Measurements from ENCODE around the gene SOX6. TPM values are rescaled to one million over a fixed set of nuclear protein-coding genes. Genes with fewer than 3 reads are reported as not detected.

The SOX6 gene
- total and polyA plus RNA-seq, 2 of the 13 experiments (the other 11 are each of a cell fraction or from before 2014, with no cell fraction given): 2.6 to 11.2 TPM

DNA sequence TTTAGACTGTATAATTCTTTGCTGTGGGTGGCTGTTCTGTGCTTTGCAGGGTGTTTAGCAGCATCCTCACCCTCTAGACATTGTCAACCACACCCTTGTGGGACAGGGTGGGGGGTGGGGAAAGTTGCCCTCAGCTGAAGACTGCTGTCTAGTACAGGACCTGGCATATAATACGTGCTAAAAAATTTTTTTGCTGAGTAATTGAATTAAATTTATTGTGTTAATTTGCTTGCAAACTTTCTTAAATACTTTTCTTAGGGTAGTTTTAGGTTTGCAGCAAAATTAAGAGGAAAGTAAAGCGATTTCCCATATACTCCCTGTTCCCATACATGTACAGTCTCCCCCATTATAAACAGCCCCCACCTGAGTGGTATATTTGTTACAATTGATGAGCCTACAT lies 268.5 kb downstream of the SOX6 start:
- in situ Hi-C loops (cut with HindIII; ENCODE audit: extremely low pct_ligation_motif_present, low pct_unique_long_range_greater_than_20kb): no loop called here
- ATAC-seq: no peak
- WGBS (ENCODE audit: low lambda C conversion rate): 19% methylated on average over 2 of the region's 2 CpGs
- no TSS peak for BruUV-seq (replicated peaks)
- H3K4me3 ChIP-seq (replicated peaks in 1 of 3; ENCODE audit: insufficient read depth in 1 of 3, low read depth in 2 of 3, low read length in 3 of 3): no peak overlapping the region
- H3K9me3 ChIP-seq (ENCODE audit: low read length): no peaks in the 10 kb centered on the region
- TF ChIP-seq MAFK (conservative IDR thresholded peaks at IDR 0.05 in 1 of 2, IDR thresholded peaks at IDR 0.05 in 1 of 2; ENCODE audit: low read length in 2 of 2): peak; percentile 37 to 58; a peak in 2 of 4 replicates
- peak; percentile 45 for TF ChIP-seq MAFF (IDR thresholded peaks at IDR 0.05; ENCODE audit: low read depth, low read length)
- no peak for TF ChIP-seq ZBTB43 (CRISPR knock-in tag; conservative IDR thresholded peaks at IDR 0.05)
- H3K36me3 ChIP-seq (replicated peaks in 1 of 2; ENCODE audit: control insufficient read depth in 1 of 2, insufficient read depth in 2 of 2, low read length in 2 of 2): no peaks in the 10 kb centered on the region
- ChIA-PET POLR2A (no interaction called here), CTCF (ENCODE audit: low intra/inter-chr PET ratio, low total read pairs) (no interaction called here)
- no peak for DNase-seq (ENCODE audit: low spot score)
- no peak overlapping the region for H3K4me2 ChIP-seq (ENCODE audit: low read depth, low read length)
- H3K4me1 ChIP-seq (ENCODE audit: insufficient read depth, low read length): peaks cover 6% of the 10 kb centered on the region
- no peak for FAIRE-seq
- H3K9ac ChIP-seq (ENCODE audit: insufficient read depth, low read depth, low read length): no peak overlapping the region
- H3K27me3 ChIP-seq (ENCODE audit: control insufficient read depth in 1 of 2, insufficient read depth in 2 of 2, low read length in 2 of 2): no peaks in the 10 kb centered on the region
- H3K27ac ChIP-seq (ENCODE audit: extremely low read length, insufficient read depth, low read length): no peak overlapping the region
- H3K79me2 ChIP-seq (ENCODE audit: insufficient read depth, low read length): no peaks in the 10 kb centered on the region
- H2AFZ ChIP-seq (ENCODE audit: low read length): no peak overlapping the region
- H4K20me1 ChIP-seq (ENCODE audit: insufficient read depth, low read length): no peaks in the 10 kb centered on the region
- intact Hi-C loops (cut with micrococcal nuclease; ENCODE audit: unreplicated experiment): no loop called here

GRCh38 chr11:16086229-16086819 lies 270.0 kb downstream of the SOX6 start:
- DNase-seq (ENCODE audit: low spot score): no peak
- POLR2A ChIA-PET: no interaction called here

More at GRCh38 chr11:16086229-16086819, 270.0 kb downstream of the SOX6 start:
- H3K27me3 ChIP-seq (ENCODE audit: control insufficient read depth in 1 of 2, insufficient read depth in 2 of 2, low read length in 2 of 2): no peaks in the 10 kb centered on the region
- no peak for TF ChIP-seq FLYWCH1 (CRISPR knock-in tag; IDR thresholded peaks at IDR 0.05)
- no peak for TF ChIP-seq ZFX (CRISPR knock-in tag; IDR thresholded peaks at IDR 0.05; ENCODE audit: low read depth)
- no peaks in the 10 kb centered on the region for H3K36me3 ChIP-seq (replicated peaks in 1 of 2; ENCODE audit: control insufficient read depth in 1 of 2, insufficient read depth in 2 of 2, low read length in 2 of 2)
- CTCF ChIA-PET (ENCODE audit: low intra/inter-chr PET ratio, low total read pairs): no interaction called here
- no peak overlapping the region for H2AFZ ChIP-seq (ENCODE audit: low read length)
- FAIRE-seq: no peak
- no peaks in the 10 kb centered on the region for H3K79me2 ChIP-seq (ENCODE audit: insufficient read depth, low read length)
- H3K27ac ChIP-seq (ENCODE audit: extremely low read length, insufficient read depth, low read length): no peak overlapping the region
- H3K4me2 ChIP-seq (ENCODE audit: low read depth, low read length): no peak overlapping the region
- WGBS (ENCODE audit: low lambda C conversion rate): 34% methylated on average over 7 of the region's 7 CpGs
- no peaks in the 10 kb centered on the region for H4K20me1 ChIP-seq (ENCODE audit: insufficient read depth, low read length)
- peaks cover 14% of the 10 kb centered on the region for H3K4me1 ChIP-seq (ENCODE audit: insufficient read depth, low read length)
- ATAC-seq: no peak
- no peak overlapping the region for H3K9ac ChIP-seq (ENCODE audit: insufficient read depth, low read depth, low read length)
- in situ Hi-C loops (cut with HindIII; ENCODE audit: extremely low pct_ligation_motif_present, low pct_unique_long_range_greater_than_20kb): no loop called here
- BruUV-seq (replicated peaks): no TSS peak
- no peak overlapping the region for H3K4me3 ChIP-seq (replicated peaks in 1 of 3; ENCODE audit: insufficient read depth in 1 of 3, low read depth in 2 of 3, low read length in 3 of 3)
- no peaks in the 10 kb centered on the region for H3K9me3 ChIP-seq (ENCODE audit: low read length)
- intact Hi-C loops (cut with micrococcal nuclease; ENCODE audit: unreplicated experiment): no loop called here
